Stimulated activated effector memory CD8-positive, alpha-beta T cell treated with anti-CD3 and anti-CD28 coated beads, Interleukin-12 subunit alpha, Interleukin-12 subunit beta, amount 100 ng/mL, for 72 hours (primary cell): ENCODE measurements around the gene FLT4.
"Not testable (repeated sequence)": the region's sequence is repeated elsewhere in the genome, so short reads cannot be mapped to it uniquely, and the experiment has no call there.

ENCODE experiments used
- ATAC-seq: fragments of 150-1000 bp; cut with Tn5 transposase; 2 replicates; pipeline ENCODE4 v1.10.0; 2021
- DNase-seq, 2 donors: peaks; one replicate each; pipeline ENCODE4 v3.0.0; 2021 to 2022; ENCODE audit warnings: low spot score in 2 of 2
- H3K27ac Mint-ChIP-seq: one replicate; pipeline ENCODE4 v1.8.0; 2022; ENCODE audit warnings: mild to moderate bottlenecking, mixed read lengths
- H3K36me3 Mint-ChIP-seq: one replicate; pipeline ENCODE4 v1.8.0; 2022; ENCODE audit warnings: mild to moderate bottlenecking, mixed read lengths
- H3K4me1 Mint-ChIP-seq: one replicate; pipeline ENCODE4 v1.8.0; 2022; ENCODE audit warnings: mixed read lengths
- H3K4me3 Mint-ChIP-seq: one replicate; pipeline ENCODE4 v1.8.0; 2022; ENCODE audit warnings: mild to moderate bottlenecking, mixed read lengths
- H3K9me3 Mint-ChIP-seq: one replicate; pipeline ENCODE4 v1.8.0; 2022; ENCODE audit warnings: mixed read lengths

The FLT4 gene

GRCh38 chr5:180649297-180650039 lies at the start of gene FLT4:
Gene FLT4 (minus strand): TSS chr5:180649600. CDS start chr5:180649545, 55 bp downstream.
- H3K4me1 Mint-ChIP-seq: peaks cover 40% of the 10 kb centered on the region
- ATAC-seq (peak; percentile 55), DNase-seq (no peak)
- H3K9me3 Mint-ChIP-seq: no peaks in the 10 kb centered on the region
- H3K36me3 Mint-ChIP-seq: no peaks in the 10 kb centered on the region
- H3K27ac Mint-ChIP-seq: no peak within 1 kb of the TSS
- peak within 1 kb of the TSS; percentile 73 for H3K4me3 Mint-ChIP-seq

- Mint-ChIP-seq H3K27ac (no peak overlapping the region), H3K4me3 (no peak overlapping the region), H3K9me3 (no peaks in the 10 kb centered on the region), H3K36me3 (no peaks in the 10 kb centered on the region), H3K4me1 (no peaks in the 10 kb centered on the region)
- DNase-seq: no peak
- ATAC-seq: peak; percentile 81
These were observed 49.6 kb upstream of the FLT4 start for GRCh38 chr5:180699042-180699441.

GRCh38 chr5:180696116-180696515 lies 46.7 kb upstream of the FLT4 start:
- Mint-ChIP-seq H3K4me3 (no peak overlapping the region), H3K9me3 (no peaks in the 10 kb centered on the region), H3K27ac (no peak overlapping the region), H3K4me1 (peaks cover 16% of the 10 kb centered on the region), H3K36me3 (no peaks in the 10 kb centered on the region)
- ATAC-seq: no peak
- no peak for DNase-seq

GRCh38 chr5:180692429-180692828 lies 43.0 kb upstream of the FLT4 start:
- ATAC-seq (no peak), DNase-seq (no peak)
- Mint-ChIP-seq H3K9me3 (no peaks in the 10 kb centered on the region), H3K36me3 (no peaks in the 10 kb centered on the region), H3K27ac (no peak overlapping the region), H3K4me3 (no peak overlapping the region), H3K4me1 (peaks cover 36% of the 10 kb centered on the region)

GRCh38 chr5:180691046-180691445 lies 41.6 kb upstream of the FLT4 start:
- no peak overlapping the region for H3K27ac Mint-ChIP-seq
- ATAC-seq: no peak

GRCh38 chr5:180690562-180690961 lies 41.2 kb upstream of the FLT4 start:
- no peak overlapping the region for H3K4me3 Mint-ChIP-seq
- H3K27ac Mint-ChIP-seq: peak overlapping the region; percentile 74

More at GRCh38 chr5:180691046-180691445, 41.6 kb upstream of the FLT4 start:
- peaks cover 36% of the 10 kb centered on the region for H3K4me1 Mint-ChIP-seq
- peak in 1 of 2 donors; percentile 35 for DNase-seq
- H3K36me3 Mint-ChIP-seq: no peaks in the 10 kb centered on the region
- H3K9me3 Mint-ChIP-seq: no peaks in the 10 kb centered on the region
- no peak overlapping the region for H3K4me3 Mint-ChIP-seq

GRCh38 chr5:180689775-180690174 lies 40.4 kb upstream of the FLT4 start:
- ATAC-seq: no peak
- Mint-ChIP-seq H3K27ac (peak overlapping the region; percentile 74), H3K9me3 (no peaks in the 10 kb centered on the region), H3K4me3 (peak overlapping the region; percentile 53), H3K4me1 (peaks cover 40% of the 10 kb centered on the region), H3K36me3 (no peaks in the 10 kb centered on the region)
- no peak for DNase-seq

More at GRCh38 chr5:180690562-180690961, 41.2 kb upstream of the FLT4 start:
- Mint-ChIP-seq H3K36me3 (no peaks in the 10 kb centered on the region), H3K9me3 (no peaks in the 10 kb centered on the region), H3K4me1 (peaks cover 36% of the 10 kb centered on the region)
- ATAC-seq (no peak), DNase-seq (peak in 1 of 2 donors; percentile 28)

- H3K36me3 Mint-ChIP-seq: no peaks in the 10 kb centered on the region
- H3K27ac Mint-ChIP-seq: peak overlapping the region; percentile 74
- peaks cover 42% of the 10 kb centered on the region for H3K4me1 Mint-ChIP-seq
- DNase-seq: peak in 1 of 2 donors; percentile 45
- H3K4me3 Mint-ChIP-seq: peak overlapping the region; percentile 53
- H3K9me3 Mint-ChIP-seq: no peaks in the 10 kb centered on the region
- peak; percentile 66 for ATAC-seq
These were observed 39.8 kb upstream of the FLT4 start for GRCh38 chr5:180689071-180689694.

GRCh38 chr5:180688330-180689070 lies 39.1 kb upstream of the FLT4 start:
- peak in 1 of 2 donors; percentile 42 for DNase-seq
- ATAC-seq: peak; percentile 83
- Mint-ChIP-seq H3K4me3 (peak overlapping the region; percentile 53), H3K27ac (peak overlapping the region; percentile 74), H3K36me3 (no peaks in the 10 kb centered on the region), H3K4me1 (peaks cover 48% of the 10 kb centered on the region), H3K9me3 (no peaks in the 10 kb centered on the region)

- not testable (repeated sequence) for H3K36me3 Mint-ChIP-seq, H3K9me3 Mint-ChIP-seq, H3K4me3 Mint-ChIP-seq, H3K27ac Mint-ChIP-seq, ATAC-seq
- peak in 1 of 2 donors; percentile 38 for DNase-seq
- H3K4me1 Mint-ChIP-seq: peaks cover 39% of the 10 kb centered on the region
These were observed 37.4 kb upstream of the FLT4 start for GRCh38 chr5:180686799-180687198.

GRCh38 chr5:180684623-180685161 lies 35.3 kb upstream of the FLT4 start:
- Mint-ChIP-seq H3K36me3 (no peaks in the 10 kb centered on the region), H3K4me3 (no peak overlapping the region), H3K27ac (no peak overlapping the region), H3K4me1 (peaks cover 27% of the 10 kb centered on the region), H3K9me3 (no peaks in the 10 kb centered on the region)
- ATAC-seq: no peak
- peak in 1 of 2 donors; percentile 35 for DNase-seq

- no peaks in the 10 kb centered on the region for H3K36me3 Mint-ChIP-seq
- no peak overlapping the region for H3K4me3 Mint-ChIP-seq
- H3K9me3 Mint-ChIP-seq: no peaks in the 10 kb centered on the region
- DNase-seq: peak in 1 of 2 donors; percentile 8
- no peak overlapping the region for H3K27ac Mint-ChIP-seq
- H3K4me1 Mint-ChIP-seq: peaks cover 14% of the 10 kb centered on the region
- no peak for ATAC-seq
These were observed 34.0 kb upstream of the FLT4 start for GRCh38 chr5:180683220-180683922.

- peaks cover 12% of the 10 kb centered on the region for H3K4me1 Mint-ChIP-seq
- H3K36me3 Mint-ChIP-seq: no peaks in the 10 kb centered on the region
These were observed 33.2 kb upstream of the FLT4 start for GRCh38 chr5:180682560-180682959.

GRCh38 chr5:180682008-180682407 lies 32.6 kb upstream of the FLT4 start:
- not testable (repeated sequence) for ATAC-seq, H3K27ac Mint-ChIP-seq, H3K9me3 Mint-ChIP-seq, H3K4me3 Mint-ChIP-seq, H3K36me3 Mint-ChIP-seq
- peaks cover 12% of the 10 kb centered on the region for H3K4me1 Mint-ChIP-seq
- peak in 1 of 2 donors; percentile 36 for DNase-seq

More at GRCh38 chr5:180682560-180682959, 33.2 kb upstream of the FLT4 start:
- no peak overlapping the region for H3K4me3 Mint-ChIP-seq
- H3K9me3 Mint-ChIP-seq: no peaks in the 10 kb centered on the region
- H3K27ac Mint-ChIP-seq: no peak overlapping the region
- no peak for ATAC-seq
- DNase-seq: peak in 1 of 2 donors; percentile 4
